NCI-H128 (cell line): ENCODE data around the gene TMEM30B.
A peak's percentile ranks its signal among the peaks of the same experiment; 100 is the strongest.

Source experiments
- DNase-seq: peaks from one replicate; lab custom pipeline; 2025; ENCODE audit not compliant: unreplicated experiment; lab: John Stamatoyannopoulos, UW

Gene TMEM30B

GRCh38 chr14:61300209-61300608, 19.1 kb upstream of the TMEM30B start:
- no peak for DNase-seq

GRCh38 chr14:61298824-61299223, 17.7 kb upstream of the TMEM30B start:
- DNase-seq = no peak

- DNase-seq = no peak
Observed at GRCh38 chr14:61297581-61297980, 16.4 kb upstream of the TMEM30B start.

DNA sequence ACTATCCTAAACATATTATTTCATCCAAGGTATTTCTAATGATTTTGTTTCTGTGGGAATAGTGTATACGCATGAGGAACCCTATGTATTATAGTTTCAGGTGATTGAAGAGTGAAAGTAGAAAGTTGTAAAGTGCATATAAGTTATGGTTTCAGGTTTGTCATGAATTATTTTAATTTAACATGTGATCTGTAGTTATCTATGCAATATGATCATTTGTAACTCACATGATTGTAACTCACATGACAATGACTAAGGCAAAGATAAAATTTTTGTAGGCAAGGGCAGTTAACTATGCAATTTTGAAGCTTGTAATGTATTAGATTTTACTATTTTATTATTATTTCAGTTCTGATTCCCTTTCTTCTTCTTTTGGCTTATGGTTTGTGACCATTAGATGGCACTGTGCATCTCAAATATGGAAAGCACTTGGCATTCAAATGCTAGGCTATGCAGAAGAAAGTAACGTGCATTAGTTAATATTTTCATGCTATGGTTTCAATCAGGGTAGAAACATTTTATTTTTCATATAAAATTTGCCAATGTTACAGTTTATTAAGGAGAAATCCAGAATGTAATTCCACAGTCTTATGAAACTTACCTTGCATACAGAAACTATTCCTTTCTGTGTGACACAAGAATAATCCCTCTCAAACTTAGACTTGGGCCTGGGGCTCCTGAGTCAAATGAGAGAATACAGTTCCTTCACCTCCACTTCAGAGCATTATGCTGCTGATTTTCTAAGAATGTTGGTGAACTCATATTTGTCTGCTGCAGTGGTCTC, 15.8 kb upstream of the TMEM30B start:
- DNase-seq = peak; percentile 17

DNA sequence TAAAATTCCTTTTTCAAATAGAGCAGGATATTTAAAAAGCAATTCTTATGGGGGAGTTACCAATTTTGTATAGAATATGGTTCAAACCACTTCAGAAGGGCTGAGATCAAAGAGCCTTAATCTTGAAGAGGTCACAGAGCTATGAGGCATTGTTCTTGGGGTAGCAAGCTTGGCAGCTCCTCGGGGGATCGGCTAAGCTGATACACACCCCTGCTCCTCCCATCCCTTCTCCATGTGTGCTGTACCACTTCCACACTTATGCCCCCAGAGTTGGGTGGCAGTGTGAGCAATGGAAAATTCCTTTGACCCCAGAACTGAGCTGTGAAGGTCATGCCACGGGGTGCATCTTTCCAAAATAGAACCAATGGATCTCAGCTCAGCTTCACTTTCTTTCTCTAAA, 15.0 kb upstream of the TMEM30B start:
- DNase-seq = no peak

- no peak for DNase-seq
Observed at GRCh38 chr14:61290701-61291100, 9.6 kb upstream of the TMEM30B start.

DNA sequence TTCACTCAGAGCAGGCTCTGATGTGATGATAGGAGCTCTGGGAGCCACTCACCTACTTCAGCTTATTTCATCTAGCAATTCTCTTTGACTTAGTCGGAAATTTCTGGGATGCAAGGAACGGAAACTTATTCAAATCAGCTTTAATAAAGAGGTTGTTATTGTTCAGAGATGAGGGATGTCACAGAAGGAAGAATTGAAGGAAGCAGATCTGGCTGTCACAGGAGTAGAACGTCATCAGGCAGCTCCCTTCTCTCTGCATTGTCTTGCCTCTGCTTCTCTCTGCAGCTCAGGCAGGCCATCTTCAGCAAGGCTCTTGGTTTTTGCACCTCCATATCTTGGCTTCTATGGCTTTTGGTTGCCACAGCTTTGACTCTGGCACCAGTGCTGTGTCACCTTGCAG, 7.6 kb upstream of the TMEM30B start:
- no peak for DNase-seq

- no peak for DNase-seq
Observed at GRCh38 chr14:61288228-61288627, 7.1 kb upstream of the TMEM30B start.

GRCh38 chr14:61287196-61287595, 6.1 kb upstream of the TMEM30B start:
- DNase-seq = no peak

DNA sequence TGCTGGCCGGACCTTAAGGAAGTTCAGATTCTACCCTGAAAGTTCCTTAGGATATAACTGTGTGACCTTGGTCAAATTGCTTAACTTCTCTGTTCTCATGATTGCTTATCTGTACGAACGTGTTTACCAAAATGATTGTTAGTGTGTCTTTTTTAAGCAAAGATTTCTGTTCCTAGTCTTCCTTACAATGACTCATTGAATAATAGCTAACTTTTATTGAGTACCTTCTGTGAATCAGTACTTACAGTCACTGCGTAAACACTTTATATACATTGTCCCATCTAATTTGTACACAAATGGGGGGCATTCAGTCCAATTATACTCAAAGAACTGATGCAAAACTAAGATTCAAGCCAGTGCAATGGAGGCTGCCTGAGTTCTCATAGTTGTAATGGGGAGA, 4.2 kb upstream of the TMEM30B start:
- DNase-seq = no peak

DNA sequence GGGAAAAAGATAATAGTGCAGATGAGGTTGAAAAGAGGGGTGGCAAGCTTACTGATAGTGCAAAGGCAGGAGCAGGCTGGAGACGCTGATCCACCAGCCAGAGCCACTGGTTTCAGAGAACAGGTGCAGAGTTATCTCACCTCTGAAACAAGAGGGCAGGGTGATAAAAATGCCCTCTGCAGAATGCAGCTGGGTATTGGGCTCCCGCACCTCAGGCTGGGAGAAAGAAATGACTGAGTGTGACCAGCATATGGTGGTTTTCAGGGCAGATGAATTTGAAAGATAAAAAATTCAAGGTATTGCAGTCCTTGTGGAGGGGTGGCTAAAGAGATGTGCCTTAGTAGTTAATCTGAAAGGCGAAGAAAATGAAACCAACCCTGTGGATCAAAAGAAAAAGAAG, 2.9 kb upstream of the TMEM30B start:
- no peak for DNase-seq

DNA sequence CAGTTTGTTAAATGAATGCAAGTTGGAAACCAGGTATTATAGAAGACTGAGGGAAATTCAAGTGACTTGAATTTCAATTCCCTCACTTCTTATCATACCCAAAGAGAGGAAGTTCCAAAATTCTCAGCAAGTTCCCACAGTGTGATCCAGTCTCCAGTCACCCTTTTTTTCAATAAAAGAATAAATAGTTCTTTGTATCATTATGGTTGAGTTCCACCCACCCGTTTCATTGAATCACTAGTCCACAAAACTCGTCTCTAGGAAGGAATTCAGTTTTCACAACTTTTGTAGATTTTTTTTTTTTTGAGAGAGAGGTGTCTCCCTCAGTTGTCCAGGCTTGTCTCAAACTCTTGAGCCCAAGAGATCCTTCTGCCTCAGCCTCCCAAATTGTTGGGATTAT, 1.6 kb upstream of the TMEM30B start:
- DNase-seq = no peak

- DNase-seq = no peak
Observed at GRCh38 chr14:61281948-61282275, 774 bp upstream of the TMEM30B start.

DNA sequence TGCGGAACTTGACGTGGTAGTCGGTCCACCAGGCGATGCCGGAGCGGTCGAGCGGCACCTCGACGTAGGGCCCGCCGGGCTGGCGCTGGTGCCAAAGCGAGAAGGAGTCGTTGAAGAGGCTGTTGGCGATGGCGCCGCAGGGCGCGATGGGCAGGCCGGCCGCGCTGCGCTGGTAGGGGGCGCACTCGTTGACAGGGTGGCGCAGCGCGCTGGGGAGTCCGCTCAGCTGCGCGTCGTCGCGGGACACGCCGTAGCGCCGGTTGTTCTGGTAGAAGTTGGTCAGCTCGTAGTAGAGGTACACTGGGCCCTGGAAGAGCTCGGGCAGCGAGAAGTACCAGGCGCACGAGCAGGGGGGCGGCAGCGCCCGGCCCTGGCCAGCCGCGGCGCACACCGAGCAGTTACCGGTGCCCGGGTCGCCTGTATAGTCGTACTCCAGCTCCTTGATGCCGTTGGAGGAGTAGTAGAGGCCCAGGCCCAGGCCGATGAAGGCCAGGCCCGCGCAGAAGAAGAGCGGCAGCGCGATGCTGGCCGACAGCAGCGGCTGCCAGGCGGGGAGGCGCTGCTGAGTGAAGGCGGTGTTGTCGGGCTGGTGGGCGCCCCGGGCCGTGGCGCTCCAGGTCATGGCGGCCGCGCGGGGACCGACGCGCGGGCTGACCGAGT, 482 bp downstream of the TMEM30B start:
- no peak for DNase-seq

- no peak for DNase-seq
Observed at GRCh38 chr14:61280092-61280525, 1.0 kb downstream of the TMEM30B start.

DNA sequence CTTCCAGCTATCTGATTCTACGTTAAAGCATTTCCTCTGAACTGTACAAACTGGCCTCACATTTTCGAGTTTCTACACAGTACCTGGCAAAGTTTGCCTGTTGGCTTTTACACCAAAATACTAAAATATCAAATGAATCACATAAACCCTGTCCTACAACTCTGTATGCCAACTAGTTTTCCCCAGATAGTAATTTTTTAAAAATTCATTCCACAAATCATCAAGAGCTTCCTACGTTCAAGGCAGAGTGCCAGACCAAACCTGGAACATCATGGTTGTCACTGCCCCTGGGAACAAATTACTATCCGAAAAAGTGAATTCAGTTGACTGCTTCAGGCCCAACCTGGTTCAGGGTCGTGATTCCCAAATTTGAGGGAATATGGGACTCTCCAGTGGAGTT, 2.1 kb downstream of the TMEM30B start:
- DNase-seq = no peak

DNA sequence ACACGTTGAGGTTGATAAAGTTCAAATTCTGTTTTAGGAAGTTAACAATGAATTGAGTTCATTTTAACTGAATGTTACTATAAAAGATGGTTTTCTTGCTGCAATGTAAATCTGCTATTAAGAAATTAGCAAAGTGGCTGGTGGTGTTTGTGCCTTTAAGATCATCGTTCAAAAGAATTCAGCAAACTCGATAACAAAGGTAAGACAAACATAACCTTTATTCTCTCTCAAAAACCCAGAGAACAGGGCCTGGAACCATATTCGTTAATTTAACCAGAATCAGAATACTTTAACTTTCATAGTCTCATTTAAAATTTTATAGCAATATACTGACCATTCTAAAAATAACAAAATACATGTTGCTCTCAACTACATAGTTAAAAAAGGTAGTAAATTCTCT, 3.4 kb downstream of the TMEM30B start:
- DNase-seq = no peak

DNA sequence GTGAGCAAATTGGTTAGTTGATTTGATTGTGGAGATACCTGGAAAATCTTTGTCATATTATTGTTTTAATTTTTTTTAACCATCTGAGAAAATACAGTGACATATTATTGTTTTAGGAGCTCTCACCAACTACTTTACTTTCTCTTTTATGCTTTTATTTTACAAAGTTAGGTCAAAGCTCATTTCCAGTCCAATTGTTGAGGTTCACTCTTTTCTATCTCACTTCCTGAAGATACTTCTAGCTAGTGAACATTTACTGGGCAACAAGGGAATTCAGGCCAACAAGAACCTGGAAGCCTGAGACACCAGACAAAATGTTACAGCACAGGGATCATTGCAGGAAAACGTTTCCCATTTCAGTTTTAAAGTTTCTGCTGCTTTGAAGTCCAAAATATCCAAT, 3.9 kb downstream of the TMEM30B start:
- DNase-seq = no peak

DNA sequence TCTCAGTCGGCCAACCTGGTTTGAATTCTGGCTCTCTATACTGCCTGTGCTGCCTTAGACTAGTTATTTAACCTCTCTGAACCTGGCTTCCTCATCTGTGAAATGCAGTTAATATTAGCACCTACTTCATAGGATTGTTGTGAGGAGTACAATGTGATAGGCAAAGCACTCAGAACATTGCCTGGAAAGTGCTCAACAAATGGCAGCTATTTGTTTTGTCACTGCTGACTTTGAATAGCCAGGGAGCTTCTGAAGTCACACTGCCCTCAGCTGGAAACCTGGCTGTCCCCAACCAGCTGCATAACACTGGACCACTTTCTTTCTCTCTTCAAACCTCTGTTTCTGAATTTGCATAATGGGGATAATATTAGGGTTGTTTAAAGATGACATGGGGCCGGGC, 9.6 kb downstream of the TMEM30B start:
- no peak for DNase-seq

- DNase-seq = no peak
Observed at GRCh38 chr14:61270714-61271113, 10.4 kb downstream of the TMEM30B start.

DNA sequence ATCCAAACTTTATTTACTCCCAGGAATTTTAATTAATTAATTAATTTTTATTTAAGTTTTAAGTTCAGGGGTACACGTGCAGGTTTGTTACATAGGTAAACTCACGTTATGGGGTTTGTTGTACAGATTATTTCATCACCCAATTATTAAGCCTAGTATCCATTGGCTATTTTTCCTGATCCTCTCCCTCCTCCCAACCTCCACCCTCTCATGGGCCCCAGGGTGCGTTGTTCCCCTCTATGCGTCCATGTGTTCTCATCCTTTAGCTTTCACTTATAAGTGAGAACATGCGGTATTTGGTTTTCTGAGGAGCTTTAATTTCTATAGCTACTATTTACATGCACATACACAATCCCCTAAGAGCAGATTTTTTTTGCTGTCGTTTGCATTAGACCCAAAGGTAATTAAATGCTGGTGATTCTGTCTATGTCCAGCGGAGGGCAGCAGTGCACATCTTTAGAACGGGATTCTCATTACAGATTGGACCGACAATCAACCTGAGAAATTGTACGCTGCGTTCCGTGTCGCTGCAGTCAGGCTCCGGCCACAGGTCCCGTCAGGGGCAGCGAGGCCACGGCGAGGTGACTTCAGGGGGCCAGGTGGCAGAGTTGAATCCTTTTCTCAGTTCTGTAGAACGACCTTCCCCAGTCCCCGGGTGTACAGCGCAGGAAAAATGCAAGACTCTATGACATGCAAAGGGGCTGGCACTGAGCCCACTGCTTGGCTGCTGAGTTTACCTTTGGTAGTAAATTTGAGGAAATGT, 11.6 kb downstream of the TMEM30B start:
- peak; percentile 81 for DNase-seq

DNA sequence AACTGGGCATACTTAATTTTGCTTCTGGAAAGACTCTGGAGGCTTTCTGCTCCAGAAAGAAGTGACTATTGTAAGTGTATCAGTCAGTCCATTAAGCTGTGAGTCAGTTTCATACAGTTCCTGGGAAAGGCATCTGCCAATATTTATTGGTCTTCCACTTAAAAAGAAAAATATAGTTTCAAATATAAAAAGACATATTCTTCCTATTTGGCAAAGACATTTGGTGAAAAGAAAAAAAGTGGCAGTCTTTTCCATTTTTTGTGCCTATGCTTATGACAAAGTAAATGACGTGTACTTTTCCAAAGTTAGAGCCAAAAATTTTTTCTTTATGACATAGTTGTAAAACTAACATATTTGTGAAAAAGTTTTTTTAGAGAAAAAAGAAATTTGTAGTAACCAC, 12.3 kb downstream of the TMEM30B start:
- DNase-seq = no peak
